HG03575 (cell line): ENCODE measurements around the gene COMMD4.

Experiments used
- ATAC-seq: cut with Tn5 transposase; IDR thresholded peaks from one replicate; pipeline ENCODE4 v1.9.1; 2021; ENCODE audit not compliant: unreplicated experiment, insufficient number of reproducible peaks, low FRiP score; ENCODE audit errors: extremely low read depth

The COMMD4 gene

GRCh38 chr15:75352186-75353080, 16.6 kb downstream of the COMMD4 start:
- ATAC-seq = no peak

- no peak for ATAC-seq
Measured at GRCh38 chr15:75353604-75354003, 17.7 kb downstream of the COMMD4 start.

DNA sequence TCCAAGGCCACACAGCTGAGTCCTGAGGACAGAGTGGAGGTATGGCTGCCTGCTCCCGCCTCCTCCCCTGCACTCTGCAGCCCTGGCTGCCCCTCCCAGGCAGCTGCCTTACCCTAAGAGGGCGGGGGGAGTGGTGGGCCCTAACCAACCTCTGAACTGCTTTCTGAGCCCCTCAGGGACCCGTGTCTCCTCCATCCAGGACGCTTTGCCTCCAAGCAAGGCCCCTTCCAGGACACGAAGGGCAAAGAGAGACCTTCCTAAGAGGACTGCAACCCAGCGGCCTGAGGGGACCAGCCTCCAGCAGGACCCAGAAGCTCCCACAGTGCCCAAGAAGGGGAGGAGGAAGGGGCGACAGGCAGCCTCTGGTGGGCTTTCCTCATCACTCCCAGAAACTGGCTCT, 18.6 kb downstream of the COMMD4 start:
- no peak for ATAC-seq

GRCh38 chr15:75355369-75355768, 19.5 kb downstream of the COMMD4 start:
- no peak for ATAC-seq

DNA sequence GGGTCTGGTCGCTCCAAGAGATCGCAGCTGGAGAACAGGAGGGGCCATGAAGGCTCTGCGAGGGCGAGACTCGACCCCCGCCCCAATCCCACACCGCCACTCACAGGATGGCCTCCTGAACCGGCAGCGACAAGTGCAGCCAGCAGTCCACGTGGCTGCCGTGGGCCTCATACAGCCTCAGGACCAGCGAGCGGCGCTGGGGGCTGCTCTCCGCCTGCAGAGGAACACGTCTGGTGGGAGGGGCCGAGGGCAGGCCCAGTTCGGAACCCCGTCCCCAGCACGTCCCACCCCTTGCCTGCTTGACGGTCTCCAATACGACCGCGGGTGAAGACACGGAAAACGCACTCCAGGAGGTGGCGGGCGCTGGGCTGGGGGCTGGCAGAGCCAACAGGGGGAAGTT, 20.1 kb downstream of the COMMD4 start:
- ATAC-seq = no peak

GRCh38 chr15:75356517-75356916, 20.7 kb downstream of the COMMD4 start:
- no peak for ATAC-seq

DNA sequence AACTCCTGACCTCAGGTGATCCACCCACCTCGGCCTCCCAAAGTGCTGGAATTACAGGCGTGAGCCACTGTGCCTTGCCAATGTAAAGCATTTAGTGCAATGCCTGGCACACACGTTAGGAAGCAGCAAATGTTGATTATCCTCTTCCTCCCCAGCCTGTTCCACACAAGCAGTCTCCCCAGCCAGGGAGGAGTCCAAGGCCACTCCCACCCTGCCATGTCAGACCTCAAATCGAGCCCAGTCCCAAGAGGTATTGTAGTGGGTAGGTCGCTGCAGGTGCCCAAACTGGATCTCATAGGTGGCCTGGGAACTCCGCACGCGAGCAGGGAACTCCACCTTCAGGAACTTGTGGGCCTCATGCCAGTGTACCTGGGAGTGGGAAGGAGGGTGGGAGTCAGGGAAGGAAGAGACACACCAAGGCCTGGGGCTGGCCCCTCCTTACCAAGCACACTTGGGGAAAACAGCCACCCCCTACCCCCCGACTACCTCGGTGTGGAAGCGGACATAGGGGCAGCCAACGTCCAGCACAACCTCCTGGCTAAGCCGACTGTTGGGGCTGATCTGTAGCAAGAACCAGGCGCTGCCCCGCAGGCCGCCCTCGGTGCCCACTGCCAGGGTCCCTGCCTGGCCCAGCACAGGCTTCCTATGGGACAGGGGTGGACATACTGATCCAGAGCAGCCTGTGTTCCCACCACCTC, 22.3 kb downstream of the COMMD4 start:
- no peak for ATAC-seq

- ATAC-seq = no peak
Measured at GRCh38 chr15:75358771-75359536, 23.1 kb downstream of the COMMD4 start.

- no peak for ATAC-seq
Measured at GRCh38 chr15:75359537-75360250, 23.8 kb downstream of the COMMD4 start.

DNA sequence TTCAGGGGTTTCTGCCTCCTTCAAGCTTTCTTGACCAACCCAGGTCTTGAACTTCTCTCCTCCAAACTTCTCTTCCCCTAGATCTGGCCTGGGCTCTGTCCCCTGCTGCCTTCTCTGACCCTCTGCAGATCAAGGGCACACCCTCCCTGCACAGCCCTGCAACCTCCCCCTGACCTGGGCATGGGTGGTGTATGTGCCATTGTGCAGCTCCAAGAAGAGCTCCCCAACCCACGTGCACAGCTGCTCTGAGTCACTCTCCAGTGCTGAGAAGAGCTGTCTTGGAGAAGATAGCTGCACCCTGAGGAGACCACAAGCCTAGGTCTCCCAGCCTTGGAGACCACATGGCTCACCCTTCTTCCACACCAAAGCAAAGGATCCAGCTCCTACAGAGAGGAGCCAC, 24.5 kb downstream of the COMMD4 start:
- ATAC-seq = no peak

- no peak for ATAC-seq
Measured at GRCh38 chr15:75360856-75361255, 25.0 kb downstream of the COMMD4 start.

DNA sequence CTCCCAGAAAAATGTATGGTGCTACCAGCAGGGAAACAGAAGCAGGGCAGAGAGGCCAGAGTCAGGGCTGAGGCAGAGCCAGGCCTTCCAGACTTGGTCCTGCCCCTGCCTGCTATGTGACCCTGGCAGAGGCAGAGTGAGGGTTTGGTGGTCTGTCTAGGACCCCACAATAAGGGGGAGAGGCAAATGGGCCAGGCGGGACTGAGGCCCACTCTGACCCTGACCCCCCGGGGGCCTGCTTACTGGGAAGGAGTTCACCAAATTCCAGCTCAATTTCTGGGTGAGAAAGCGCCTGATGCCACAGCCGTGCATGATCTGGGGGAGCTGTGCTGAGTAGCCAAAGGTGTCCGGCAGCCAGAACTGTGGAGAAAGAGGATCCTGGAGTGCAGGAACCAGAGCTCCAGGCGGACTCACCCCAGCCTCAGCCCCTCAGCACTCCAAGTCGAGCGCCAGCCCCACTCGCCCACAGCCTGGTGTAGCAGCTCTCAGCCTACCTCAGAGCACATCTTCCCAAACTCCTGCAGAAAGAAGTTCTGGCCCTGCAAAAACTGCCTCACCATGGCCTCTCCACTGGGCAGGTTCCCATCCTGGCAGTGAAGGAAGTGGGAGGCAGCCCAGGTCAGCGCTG, 25.6 kb downstream of the COMMD4 start:
- ATAC-seq = no peak

GRCh38 chr15:75361989-75362641, 26.3 kb downstream of the COMMD4 start:
- ATAC-seq = no peak

DNA sequence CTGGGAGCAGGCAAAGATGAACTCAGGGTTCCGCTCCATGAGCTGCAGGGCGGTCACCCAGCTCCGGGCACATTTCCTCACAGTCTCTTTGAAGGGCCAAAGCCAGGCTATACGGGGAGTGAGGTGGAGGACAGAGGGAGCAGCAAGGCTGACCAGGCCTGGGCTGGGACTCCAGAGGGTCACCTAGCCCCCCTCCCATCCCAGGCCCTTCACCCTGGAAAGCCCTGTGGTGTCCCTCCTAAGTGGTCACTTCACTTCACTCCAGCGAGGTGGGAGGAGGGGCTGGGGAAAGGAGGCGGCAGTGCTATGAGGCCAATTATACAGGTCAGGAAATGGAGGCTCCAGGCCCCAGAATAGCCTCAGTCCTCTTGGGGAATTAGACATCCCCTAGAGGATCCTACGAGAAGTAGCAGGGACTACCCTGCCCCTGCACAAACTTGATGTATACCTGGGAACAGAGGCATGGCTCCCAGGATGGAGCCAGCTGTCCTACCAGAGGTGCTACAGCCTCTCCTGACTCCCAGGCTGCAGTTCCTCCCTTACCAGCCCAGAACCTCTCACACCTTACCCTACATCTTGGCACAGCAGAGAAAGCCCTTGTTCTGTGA, 26.9 kb downstream of the COMMD4 start:
- no peak for ATAC-seq

- no peak for ATAC-seq
Measured at GRCh38 chr15:75363786-75364185, 27.9 kb downstream of the COMMD4 start.

- ATAC-seq = no peak
Measured at GRCh38 chr15:75364881-75365280, 29.0 kb downstream of the COMMD4 start.

GRCh38 chr15:75366163-75366562, 30.3 kb downstream of the COMMD4 start:
- ATAC-seq = no peak

GRCh38 chr15:75367006-75367405, 31.1 kb downstream of the COMMD4 start:
- ATAC-seq = no peak
